B cell (primary cell): ENCODE results near the gene PNLIP. TPM values are rescaled to one million over a fixed set of nuclear protein-coding genes. Genes with fewer than 3 reads are reported as not detected.

Source experiments
- ATAC-seq: fragments of 200-7000 bp; cut with Tn5 transposase; one replicate; pipeline ENCODE4 v1.10.0; 2021; ENCODE audit warnings: low read depth, mild to moderate bottlenecking, moderate number of reproducible peaks, moderate library complexity
- CTCF ChIA-PET: fragments of 350-600 bp; sonication (Branson Sonifier 250); formaldehyde crosslinking; loops from one replicate; lab custom pipeline; 2021; ENCODE audit warnings: antibody characterized with exemption, inconsistent platforms; lab: Charles Lee
- POLR2A ChIA-PET: fragments of 350-600 bp; sonication (Branson Sonifier 250); formaldehyde crosslinking; loops from one replicate; lab custom pipeline; 2021; ENCODE audit warnings: antibody characterized with exemption; lab: Charles Lee
- DNase-seq: peaks from one replicate; pipeline ENCODE4 v3.0.0; 2013
- H2AFZ ChIP-seq: 2 replicates; pipeline ENCODE4 v1.6.1; 2012; ENCODE audit warnings: mild to moderate bottlenecking, low read depth, low read length; ENCODE audit not compliant: insufficient read depth, poor library complexity, severe bottlenecking
- H3K27ac ChIP-seq, 2 donors: 1 replicate in 1 of 2; 2 replicates in 1 of 2; pipeline ENCODE4 v1.5.1; 2012 to 2013; ENCODE audit warnings: low read length in 2 of 2, mild to moderate bottlenecking in 2 of 2, moderate library complexity in 1 of 2
- H3K27me3 ChIP-seq, 4 experiments: fragments of 200-600 bp in 1 of 4; sonication (generic) in 1 of 4; replicated peaks in 1 of 4; 1 replicate in 2 of 4; 2 replicates in 2 of 4; pipeline versions ENCODE4 v1.6.1 to v1.7.0; 2013 to 2016; ENCODE audit warnings: low read length in 3 of 4, mild to moderate bottlenecking in 2 of 4, mixed read lengths in 1 of 4, moderate library complexity in 1 of 4; ENCODE audit not compliant: insufficient read depth in 4 of 4, control insufficient read depth in 3 of 4; ENCODE audit errors: control extremely low read depth in 1 of 4
- H3K36me3 ChIP-seq, 2 experiments: replicated peaks in 1 of 2; 1 replicate in 1 of 2; 2 replicates in 1 of 2; pipeline versions ENCODE4 v1.6.1 to v1.7.1; 2013; ENCODE audit warnings: low read length in 1 of 2; ENCODE audit not compliant: insufficient read depth in 2 of 2, control insufficient read depth in 1 of 2; ENCODE audit errors: control extremely low read depth in 1 of 2, extremely low read depth in 1 of 2
- H3K4me1 ChIP-seq, 2 donors: fragments of 200-600 bp in 1 of 2; sonication (generic) in 1 of 2; 1 replicate in 1 of 2; 2 replicates in 1 of 2; pipeline versions ENCODE4 v1.5.1 to v1.6.1; 2013 to 2017; ENCODE audit warnings: low read length in 2 of 2; ENCODE audit not compliant: control insufficient read depth in 2 of 2, insufficient read depth in 2 of 2
- H3K4me2 ChIP-seq: replicated peaks from 2 replicates; pipeline ENCODE3; 2012; ENCODE audit warnings: mild to moderate bottlenecking, low read depth, low read length; ENCODE audit not compliant: poor library complexity, severe bottlenecking
- H3K4me3 ChIP-seq, 5 experiments: fragments of 200-600 bp in 1 of 5; sonication (generic) in 1 of 5; 1 replicate in 3 of 5; 2 replicates in 2 of 5; pipeline versions ENCODE4 v1.5.1 to v1.7.0; 2011 to 2016; ENCODE audit warnings: low read length in 4 of 5, mild to moderate bottlenecking in 4 of 5, low read depth in 2 of 5, control low read depth in 1 of 5, moderate library complexity in 1 of 5; ENCODE audit not compliant: insufficient read depth in 1 of 5; ENCODE audit errors: control extremely low read depth in 1 of 5, extremely low read depth in 1 of 5
- H3K79me2 ChIP-seq: fragments of 200-600 bp; sonication (generic); one replicate; pipeline ENCODE4 v1.6.0; 2016; ENCODE audit warnings: low read length; ENCODE audit not compliant: control insufficient read depth, insufficient read depth
- H3K9ac ChIP-seq: fragments of 200-600 bp; sonication (generic); 2 replicates; pipeline ENCODE4 v1.6.1; 2017; ENCODE audit warnings: mild to moderate bottlenecking, low read length, moderate library complexity
- H3K9me3 ChIP-seq, 3 donors: one replicate each; pipeline versions ENCODE4 v1.6.1 to v1.7.1; 2013; ENCODE audit warnings: low read length in 2 of 3; ENCODE audit not compliant: control insufficient read depth in 2 of 3, insufficient read depth in 1 of 3; ENCODE audit errors: control extremely low read depth in 1 of 3
- H4K20me1 ChIP-seq: 2 replicates; pipeline ENCODE4 v1.6.0; 2012; ENCODE audit warnings: mild to moderate bottlenecking, low read length; ENCODE audit not compliant: insufficient read depth, control insufficient read depth, poor library complexity, severe bottlenecking
- H3K27ac Mint-ChIP-seq: one replicate; pipeline ENCODE4 v1.8.0; 2021; ENCODE audit warnings: mixed read lengths
- H3K27me3 Mint-ChIP-seq: one replicate; pipeline ENCODE4 v1.8.0; 2021; ENCODE audit warnings: mixed read lengths
- H3K4me1 Mint-ChIP-seq: one replicate; pipeline ENCODE4 v1.8.0; 2021; ENCODE audit warnings: mixed read lengths
- H3K4me3 Mint-ChIP-seq: one replicate; pipeline ENCODE4 v1.8.0; 2021; ENCODE audit warnings: mixed read lengths
- H3K9me3 Mint-ChIP-seq: one replicate; pipeline ENCODE4 v1.8.0; 2022; ENCODE audit warnings: mixed read lengths; ENCODE audit not compliant: insufficient read depth
- EZH2 ChIP-seq: IDR thresholded peaks from 2 replicates; pipeline ENCODE4 v1.6.1; 2012; ENCODE audit warnings: borderline replicate concordance, low read depth, mild to moderate bottlenecking, moderate library complexity, low read length; ENCODE audit not compliant: insufficient read depth, poor library complexity, severe bottlenecking
- WGBS: methylation state at CpG from one replicate; pipeline ENCODE4 v1.1.5; 2013; ENCODE audit warnings: missing lambda C conversion rate; ENCODE audit not compliant: insufficient coverage; 5-methylcytosine and 5-hydroxymethylcytosine counted together
- intact Hi-C: fragments of 100-400 bp; cut with micrococcal nuclease; formaldehyde crosslinking; loops from one replicate; pipeline ENCODE4 v1.10.0; 2022
- polyA plus RNA-seq: library from polyadenylated mRNA; depleted of rRNA; stranded (reverse); fragments of >200 nt; gene quantifications from 2 replicates; pipeline ENCODE4 v1.2.3, GENCODE V29; 2012
- small RNA-seq: library from RNA; depleted of rRNA; stranded (forward); fragments of <200 nt; gene quantifications from one replicate; pipeline ENCODE3, GENCODE V24; 2012; ENCODE audit warnings: low replicate concordance, low read depth; ENCODE audit not compliant: insufficient read length
- total RNA-seq, 2 donors: library from RNA; stranded (reverse); fragments of 120-200 nt in 1 of 2; gene quantifications; 1 replicate in 1 of 2; 2 replicates in 1 of 2; pipeline versions ENCODE4 v1.2.3 to v1.2.4, GENCODE V29; 2013 to 2022
- TF ChIP-seq, protein P1 (sequence below): fragments of 200-600 bp; IDR thresholded peaks from one replicate; pipeline ENCODE4 v1.8.0; 2022; ENCODE audit warnings: antibody characterized with exemption, mild to moderate bottlenecking

Gene PNLIP
- total and polyA plus RNA-seq, 2 donors (not counting 1 experiment from before 2014, with no cell fraction given), result not detected

DNA sequence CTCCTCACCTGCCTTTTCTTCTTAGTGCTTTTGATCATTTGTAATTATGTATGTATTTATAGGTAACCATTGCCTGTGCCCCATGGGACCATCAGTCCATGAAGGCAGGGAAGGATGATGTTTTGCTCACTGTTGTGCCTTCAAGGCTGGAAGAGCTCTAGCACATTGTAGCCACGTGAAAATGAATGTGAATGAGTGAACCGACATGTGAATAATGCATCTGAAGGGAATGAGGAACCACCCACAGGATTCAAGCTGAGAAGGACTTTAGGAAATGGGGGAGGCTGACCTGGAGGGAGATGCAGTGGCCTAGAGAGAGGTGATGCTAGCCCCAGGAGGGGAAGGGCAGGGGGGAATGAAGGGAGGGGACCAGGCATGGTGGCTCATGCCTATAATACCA lies 69.1 kb downstream of the PNLIP start:
- H3K27ac Mint-ChIP-seq, result no peak overlapping the region
- H3K4me2 ChIP-seq, result no peak overlapping the region
- H3K4me1 ChIP-seq, result no peaks in the 10 kb centered on the region
- no peak overlapping the region for H3K4me3 ChIP-seq
- 53% methylated on average over 2 of the region's 2 CpGs for WGBS
- CTCF ChIA-PET, result no interaction called here
- no peak overlapping the region for H2AFZ ChIP-seq
- peaks cover 0 to 2% (median 0%) of the 10 kb centered on the region in 3 donors for H3K9me3 ChIP-seq
- DNase-seq, result no peak
- H3K79me2 ChIP-seq, result no peaks in the 10 kb centered on the region
- intact Hi-C loops, result no loop called here
- no peak for TF ChIP-seq EZH2
- TF ChIP-seq, protein P1, sequence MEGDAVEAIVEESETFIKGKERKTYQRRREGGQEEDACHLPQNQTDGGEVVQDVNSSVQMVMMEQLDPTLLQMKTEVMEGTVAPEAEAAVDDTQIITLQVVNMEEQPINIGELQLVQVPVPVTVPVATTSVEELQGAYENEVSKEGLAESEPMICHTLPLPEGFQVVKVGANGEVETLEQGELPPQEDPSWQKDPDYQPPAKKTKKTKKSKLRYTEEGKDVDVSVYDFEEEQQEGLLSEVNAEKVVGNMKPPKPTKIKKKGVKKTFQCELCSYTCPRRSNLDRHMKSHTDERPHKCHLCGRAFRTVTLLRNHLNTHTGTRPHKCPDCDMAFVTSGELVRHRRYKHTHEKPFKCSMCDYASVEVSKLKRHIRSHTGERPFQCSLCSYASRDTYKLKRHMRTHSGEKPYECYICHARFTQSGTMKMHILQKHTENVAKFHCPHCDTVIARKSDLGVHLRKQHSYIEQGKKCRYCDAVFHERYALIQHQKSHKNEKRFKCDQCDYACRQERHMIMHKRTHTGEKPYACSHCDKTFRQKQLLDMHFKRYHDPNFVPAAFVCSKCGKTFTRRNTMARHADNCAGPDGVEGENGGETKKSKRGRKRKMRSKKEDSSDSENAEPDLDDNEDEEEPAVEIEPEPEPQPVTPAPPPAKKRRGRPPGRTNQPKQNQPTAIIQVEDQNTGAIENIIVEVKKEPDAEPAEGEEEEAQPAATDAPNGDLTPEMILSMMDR, result no peak
- no peaks in the 10 kb centered on the region for H3K36me3 ChIP-seq
- H3K4me1 Mint-ChIP-seq, result no peaks in the 10 kb centered on the region
- H3K4me3 Mint-ChIP-seq, result no peak overlapping the region
- H4K20me1 ChIP-seq, result no peaks in the 10 kb centered on the region
- no peaks in the 10 kb centered on the region for H3K9me3 Mint-ChIP-seq
- no peak overlapping the region for H3K27ac ChIP-seq
- POLR2A ChIA-PET, result no interaction called here
- peaks cover 5% of the 10 kb centered on the region for H3K27me3 Mint-ChIP-seq
- no peak for ATAC-seq
- H3K9ac ChIP-seq, result no peak overlapping the region
- peaks cover 0 to 3% (median 0%) of the 10 kb centered on the region in 4 experiments for H3K27me3 ChIP-seq

DNA sequence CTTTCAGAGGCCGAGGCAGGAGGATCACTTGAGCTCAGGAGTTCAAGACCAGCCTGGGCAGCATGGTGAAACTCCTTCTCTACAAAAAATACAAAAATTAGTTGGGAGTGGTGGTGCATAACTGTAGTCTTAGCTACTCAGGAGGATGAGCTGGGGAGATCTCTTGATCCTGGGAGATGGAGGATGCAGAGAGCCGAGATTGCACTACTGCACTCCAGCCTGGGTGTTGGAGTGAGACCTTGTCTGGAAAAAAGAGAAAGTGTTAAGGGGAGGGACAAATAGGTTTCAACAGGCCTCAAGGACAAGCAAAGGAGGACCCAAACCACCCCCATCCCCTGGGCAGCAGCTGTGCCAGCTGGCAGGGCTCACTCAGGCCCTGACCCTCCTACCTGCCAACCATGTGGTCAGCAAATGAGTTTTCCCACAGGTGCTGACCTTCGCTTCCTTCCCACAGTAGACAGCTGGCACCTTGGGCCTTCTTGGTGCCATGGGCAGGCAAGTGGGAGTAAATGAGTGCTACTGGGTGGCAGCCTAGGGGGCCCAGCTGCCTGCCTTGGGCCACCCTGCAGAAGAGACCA lies 69.6 kb downstream of the PNLIP start:
- Mint-ChIP-seq H3K4me1 (no peaks in the 10 kb centered on the region), H3K27ac (no peak overlapping the region), H3K9me3 (no peaks in the 10 kb centered on the region), H3K4me3 (no peak overlapping the region), H3K27me3 (peaks cover 5% of the 10 kb centered on the region)
- H3K4me3 ChIP-seq, result no peak overlapping the region
- H3K9me3 ChIP-seq, result no peaks in the 10 kb centered on the region
- no peak overlapping the region for H2AFZ ChIP-seq
- H3K79me2 ChIP-seq, result no peaks in the 10 kb centered on the region
- H3K36me3 ChIP-seq, result no peaks in the 10 kb centered on the region
- intact Hi-C loops, result no loop called here
- ChIA-PET CTCF (no interaction called here), POLR2A (no interaction called here)
- H4K20me1 ChIP-seq, result no peaks in the 10 kb centered on the region
- H3K4me1 ChIP-seq, result no peaks in the 10 kb centered on the region
- H3K27me3 ChIP-seq, result peaks cover 0 to 3% (median 0%) of the 10 kb centered on the region in 4 experiments
- H3K9ac ChIP-seq, result no peak overlapping the region
- H3K27ac ChIP-seq, result no peak overlapping the region
- 92% methylated on average over 2 of the region's 3 CpGs for WGBS
- no peak overlapping the region for H3K4me2 ChIP-seq
- ATAC-seq (no peak), DNase-seq (no peak)
- TF ChIP-seq, protein P1, result no peak
- TF ChIP-seq EZH2, result no peak

Small RNA genes lying within 50 kb of the gene (small RNA-seq; reads per million reads assigned to genes)
- not detected for gene RNU6-1090P

Other genes with a start within 250 kb of the PNLIP start
- not detected in 2 replicates for gene CCDC172, start 221.5 kb upstream of the PNLIP start, total RNA-seq
- not detected in 2 replicates for gene CCDC172, start 221.5 kb upstream of the PNLIP start, polyA plus RNA-seq
- gene PNLIPRP3, start 118.1 kb upstream of the PNLIP start, total RNA-seq, result not detected in 2 replicates
- not detected in 2 replicates for gene PNLIPRP3, start 118.1 kb upstream of the PNLIP start, polyA plus RNA-seq
- gene PNLIPRP1, start 45.0 kb downstream of the PNLIP start, total RNA-seq, result not detected in 2 replicates
- gene PNLIPRP1, start 45.0 kb downstream of the PNLIP start, polyA plus RNA-seq, result not detected in 2 replicates
- gene PNLIPRP2, start 75.0 kb downstream of the PNLIP start, total RNA-seq, result not detected in 2 replicates
- not detected in 2 replicates for gene PNLIPRP2, start 75.0 kb downstream of the PNLIP start, polyA plus RNA-seq
- 17.7 and 18.8 TPM in 2 replicates for gene HSPA12A, start 196.6 kb downstream of the PNLIP start, total RNA-seq
- 0.26 and 2.1 TPM in 2 replicates for gene HSPA12A, start 196.6 kb downstream of the PNLIP start, polyA plus RNA-seq